Central memory CD4-positive, alpha-beta T cell (primary cell): ENCODE results near the gene ZCWPW2.
A peak's percentile ranks its signal among the peaks of the same experiment; 100 is the strongest.

Experiments used
- DNase-seq: peaks from one replicate; pipeline ENCODE4 v3.0.0; 2022
- total RNA-seq, 3 experiments: gene quantifications; one replicate each; lab custom pipeline; 2026; lab: John Stamatoyannopoulos, UW

ZCWPW2 gene
- total RNA-seq: 0.21 to 11.8 (median 1.4) reads per million in 3 experiments

- DNase-seq: peak; percentile 90
Measured at GRCh38 chr3:28348629-28349468, at the start of gene ZCWPW2, which contains the start of gene AZI2. TSS of gene ZCWPW2 (plus strand) at chr3:28348721. CDS start at chr3:28413069, 64,348 bp downstream. TSS of gene AZI2 (minus strand) at chr3:28348824. CDS start at chr3:28340617, 8,207 bp downstream.

DNA sequence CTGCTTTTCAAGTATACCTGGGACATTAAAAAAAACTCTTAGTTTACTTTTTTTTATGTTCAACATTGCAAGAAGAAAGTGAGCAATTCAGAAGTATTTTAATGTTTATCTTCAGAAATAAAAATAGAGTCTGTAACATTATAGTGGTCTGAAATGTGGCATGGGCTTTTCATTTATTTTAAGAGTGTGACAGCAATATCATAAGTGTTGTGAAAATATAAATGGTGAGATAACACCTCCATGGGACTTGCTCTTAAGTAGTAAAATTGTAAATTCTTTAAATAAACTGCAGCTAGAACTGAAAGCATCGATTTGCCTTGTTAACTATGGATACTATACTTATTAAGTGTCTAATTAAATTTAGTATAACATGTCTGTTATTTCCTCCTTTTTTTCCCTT is 48.8 kb upstream of the ZCWPW2 start:
- DNase-seq: no peak

DNA sequence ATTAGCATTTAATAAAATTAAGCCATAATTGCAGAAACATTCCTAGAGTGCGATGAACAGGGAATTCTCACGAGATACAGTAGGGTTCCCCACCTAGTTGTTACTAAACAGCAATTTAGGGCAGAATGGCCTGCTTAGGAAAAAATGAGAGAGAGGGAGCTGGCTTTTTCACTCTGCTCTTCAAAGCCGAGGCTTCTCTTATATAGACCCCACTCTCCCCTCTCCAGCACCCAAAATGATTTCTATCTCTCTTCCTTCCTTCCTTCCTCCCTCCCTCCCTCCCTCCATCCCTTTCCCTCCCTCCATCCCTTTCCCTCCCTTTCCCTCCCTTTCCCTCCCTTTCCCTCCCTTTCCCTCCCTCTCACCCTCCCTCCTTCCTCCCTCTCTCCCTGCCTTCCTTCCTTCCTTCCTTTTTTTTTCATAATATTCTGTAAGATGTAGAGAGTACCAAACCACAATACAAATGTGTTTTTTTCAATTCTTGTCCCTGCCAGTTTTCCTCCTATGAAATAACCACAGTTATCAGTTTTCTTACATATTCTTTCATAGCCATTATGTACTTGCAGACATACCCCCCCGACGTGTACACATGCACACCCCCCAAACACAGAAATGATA is 48.1 kb upstream of the ZCWPW2 start:
- no peak for DNase-seq

- DNase-seq: no peak
Measured at GRCh38 chr3:28301688-28302087, 46.8 kb upstream of the ZCWPW2 start.

DNA sequence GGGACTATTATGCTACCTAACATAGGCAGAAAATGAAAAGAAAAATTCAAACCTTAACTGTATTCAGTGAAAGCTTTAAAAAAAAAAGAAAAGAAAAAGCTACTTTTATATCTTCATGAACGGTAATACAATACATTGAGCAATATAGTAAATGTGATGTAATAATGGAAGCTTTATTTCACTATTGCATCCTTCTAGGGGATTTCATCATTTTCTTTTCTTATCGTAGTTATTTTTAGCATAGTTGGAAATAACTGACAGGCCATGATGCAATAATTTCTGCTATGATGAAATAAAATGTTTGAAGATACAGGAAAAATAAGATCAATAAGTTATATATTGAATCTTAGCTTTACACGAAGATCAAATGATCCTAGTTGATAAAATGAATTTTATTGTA is 40.3 kb upstream of the ZCWPW2 start:
- no peak for DNase-seq

DNA sequence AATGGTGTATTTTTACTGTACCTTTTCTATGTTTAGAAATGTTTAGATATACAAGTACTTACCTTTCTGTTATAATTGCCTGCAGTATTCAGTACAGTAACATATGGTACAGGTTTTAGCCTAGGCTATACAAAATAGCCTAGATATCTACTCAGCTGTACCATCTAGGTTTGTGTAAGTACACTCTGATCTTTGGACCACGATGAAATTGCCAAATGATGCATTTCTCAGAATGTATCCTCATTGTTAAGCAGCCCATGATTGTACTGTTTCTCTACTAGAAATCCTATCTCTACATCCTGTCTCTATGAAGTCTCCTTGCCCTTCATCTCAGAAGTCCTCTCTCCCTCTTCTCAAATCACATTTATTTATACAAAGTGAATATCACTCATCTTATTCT is 32.8 kb upstream of the ZCWPW2 start:
- DNase-seq: no peak

- no peak for DNase-seq
Measured at GRCh38 chr3:28316226-28316625, 32.3 kb upstream of the ZCWPW2 start.

GRCh38 chr3:28317438-28318022 is 31.0 kb upstream of the ZCWPW2 start:
- DNase-seq: peak; percentile 38

DNA sequence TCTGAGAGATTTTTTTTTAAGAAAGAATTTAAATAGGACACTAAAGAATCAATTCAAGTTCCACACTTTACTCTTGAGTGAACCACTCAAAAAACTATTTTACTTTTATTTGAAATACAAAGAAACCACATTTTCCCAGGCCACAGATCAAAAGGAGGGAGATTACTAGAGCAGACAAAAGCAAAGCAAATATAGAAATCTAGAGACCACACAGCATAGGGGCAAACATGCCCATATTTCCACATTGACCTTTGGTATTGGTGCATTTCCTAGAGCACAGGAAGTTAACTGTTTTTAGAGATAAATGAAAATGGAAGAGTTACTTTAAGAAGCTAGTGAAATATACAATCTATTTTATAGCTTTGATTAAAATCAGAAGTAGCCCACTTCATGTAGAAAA is 27.5 kb upstream of the ZCWPW2 start:
- DNase-seq: no peak

GRCh38 chr3:28322464-28322863 is 26.1 kb upstream of the ZCWPW2 start:
- no peak for DNase-seq

DNA sequence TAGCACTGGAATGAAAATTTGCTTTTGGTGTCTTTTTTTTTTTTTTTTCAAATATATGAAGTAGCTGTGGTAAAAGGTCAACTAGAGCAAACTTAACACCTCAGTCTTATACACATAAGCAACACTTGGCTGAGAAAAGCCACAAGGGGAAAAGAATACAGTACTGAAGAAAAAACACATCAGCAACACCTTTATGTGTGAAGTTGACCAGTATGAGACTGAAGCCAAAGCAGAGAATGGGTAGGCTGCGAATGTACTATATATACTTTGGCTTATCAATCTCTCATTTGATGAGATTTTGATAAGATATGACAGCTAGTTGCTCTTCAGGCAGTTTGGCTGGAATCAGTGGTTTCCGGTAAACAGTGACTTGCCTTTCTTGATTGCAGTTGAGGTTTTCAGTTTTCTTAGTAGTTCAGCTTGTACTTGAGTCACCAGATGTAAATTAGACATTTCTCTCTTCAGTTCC is 22.0 kb upstream of the ZCWPW2 start:
- peak; percentile 40 for DNase-seq

- peak; percentile 44 for DNase-seq
Measured at GRCh38 chr3:28328188-28329151, 20.1 kb upstream of the ZCWPW2 start.

GRCh38 chr3:28334552-28334951 is 14.0 kb upstream of the ZCWPW2 start:
- no peak for DNase-seq

- DNase-seq: no peak
Measured at GRCh38 chr3:28335246-28335645, 13.3 kb upstream of the ZCWPW2 start.

GRCh38 chr3:28337230-28337629 is 11.3 kb upstream of the ZCWPW2 start:
- no peak for DNase-seq

GRCh38 chr3:28343144-28343543 is 5.4 kb upstream of the ZCWPW2 start:
- DNase-seq: no peak

DNA sequence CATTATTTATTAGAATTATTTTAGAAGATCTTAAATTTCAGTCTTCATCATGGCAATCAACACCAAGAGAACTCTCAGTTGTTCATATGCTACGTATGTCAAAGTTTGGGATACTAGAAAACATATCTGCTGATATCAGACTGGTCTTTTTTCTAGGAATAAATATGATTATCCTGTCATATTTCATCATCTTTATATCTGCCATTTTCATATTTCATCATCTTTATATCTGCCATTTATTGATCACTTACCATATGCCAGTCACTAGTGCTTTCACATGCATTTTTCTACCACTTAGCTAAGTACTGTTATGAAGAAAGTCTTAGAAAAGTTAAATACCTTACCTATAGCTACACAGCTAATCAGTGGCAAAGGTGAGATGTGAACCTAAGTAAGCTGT is 2.8 kb upstream of the ZCWPW2 start:
- no peak for DNase-seq

GRCh38 chr3:28347374-28348264 is 902 bp upstream of the ZCWPW2 start:
- no peak for DNase-seq

GRCh38 chr3:28348265-28348628 is 274 bp upstream of the ZCWPW2 start:
- DNase-seq: no peak

- no peak for DNase-seq
Measured at GRCh38 chr3:28349469-28350000, 1.0 kb downstream of the ZCWPW2 start.

- no peak for DNase-seq
Measured at GRCh38 chr3:28376424-28376823, 27.9 kb downstream of the ZCWPW2 start.
